Motor neuron (in vitro differentiated cells): ENCODE measurements around the gene WASF2. TPM values are rescaled to one million over a fixed set of nuclear protein-coding genes. Genes with fewer than 3 reads are reported as not detected.

Experiments used
- ATAC-seq, 8 experiments: fragments of 200-7000 bp; cut with Tn5 transposase; replicated peaks in 6 of 8; 2 replicates each; pipeline ENCODE4 v1.8.0; 2021; ENCODE audit warnings: mild to moderate bottlenecking in 8 of 8, moderate library complexity in 8 of 8
- H3K27ac ChIP-seq, 2 donors: fragments of 250-450 bp; sonication (Bioruptor Pico); 2 replicates each; pipeline ENCODE4 v1.9.0; 2021; ENCODE audit warnings: antibody characterized with exemption in 2 of 2, mild to moderate bottlenecking in 2 of 2, moderate library complexity in 1 of 2
- H3K4me1 ChIP-seq, 2 donors: fragments of 250-450 bp; sonication (Bioruptor Pico); replicated peaks in 1 of 2; 2 replicates each; pipeline ENCODE4 v1.6.1; 2021; ENCODE audit warnings: antibody characterized with exemption in 2 of 2, mild to moderate bottlenecking in 2 of 2, moderate library complexity in 1 of 2
- H3K4me3 ChIP-seq, 5 donors: fragments of 250-450 bp; sonication (Bioruptor Pico); 2 replicates each; pipeline ENCODE4 v1.9.0; 2021; ENCODE audit warnings: antibody characterized with exemption in 5 of 5, mild to moderate bottlenecking in 5 of 5, moderate library complexity in 4 of 5
- WGBS, 10 experiments: fragments of 450-650 bp; shearing (Covaris generic); methylation state at CpG; one replicate each; pipeline ENCODE4 v1.0.0; 2022; 5-methylcytosine and 5-hydroxymethylcytosine counted together
- in situ Hi-C, 9 experiments: fragments of 400-800 bp; cut with MboI; loops; one replicate each; pipeline ENCODE4 v1.15.0; 2021; ENCODE audit warnings: low sequenced_read_pairs in 9 of 9, low pct_unique_long_range_greater_than_20kb in 2 of 9; ENCODE audit not compliant: unreplicated experiment in 9 of 9
- total RNA-seq, 8 experiments: library from RNA; unstranded; fragments of 300-600 nt; gene quantifications; 2 replicates each; pipeline versions ENCODE4 v1.2.3 to v1.2.4, GENCODE V29; 2022

Gene WASF2
- total RNA-seq, 8 experiments from 2014 or later = 11.8 to 38.3 (median 22.4) TPM

- 2 to 72% (median 60%) methylated on average over 1 to 17 of the region's 24 CpGs; no CpG with 5 or more reads in 1 of the 10 experiments for WGBS, 10 experiments
- Histone ChIP-seq H3K4me1 (peaks cover 66 to 71% of the 10 kb centered on the region in 2 donors), H3K27ac (peak overlapping the region; percentile 5 to 51), H3K4me3 (no peak overlapping the region)
- ATAC-seq = peak; percentile 7 to 57 (median 47)
- in situ Hi-C loops = loop anchor here in 1 of 9 experiments (25.0 kb wide), 1 partner anchor 234 kb away; the partner anchor contains the start of gene FGR
Measured at GRCh38 chr1:27403065-27403726, 86.8 kb downstream of the WASF2 start.

- in situ Hi-C loops = loop anchor here in 1 of 9 experiments (25.0 kb wide), 1 partner anchor 235 kb away; the partner anchor contains the start of gene FGR
- peaks cover 66 to 77% of the 10 kb centered on the region in 2 donors for H3K4me1 ChIP-seq
- H3K27ac ChIP-seq = peak overlapping the region in 1 of 2 donors; percentile 51
- WGBS, 10 experiments = 0 to 95% (median 90%) methylated on average over 1 to 6 of the region's 8 CpGs; no CpG with 5 or more reads in 5 of the 10 experiments
- ATAC-seq = peak in 4 of 8 experiments; percentile 5 to 16 (median 8)
- no peak overlapping the region for H3K4me3 ChIP-seq
Measured at GRCh38 chr1:27402349-27402754, 87.6 kb downstream of the WASF2 start.

GRCh38 chr1:27400963-27401341 lies 89.0 kb downstream of the WASF2 start:
- Histone ChIP-seq H3K4me1 (peaks cover 59 to 68% of the 10 kb centered on the region in 2 donors), H3K4me3 (no peak overlapping the region), H3K27ac (no peak overlapping the region)
- 20 to 100% (median 100%) methylated on average over 1 to 5 of the region's 5 CpGs; no CpG with 5 or more reads in 4 of the 10 experiments for WGBS, 10 experiments
- no peak for ATAC-seq
- in situ Hi-C loops = loop anchor here in 1 of 9 experiments (25.0 kb wide), 1 partner anchor 236 kb away; the partner anchor contains the start of gene FGR

GRCh38 chr1:27400082-27400962 lies 89.6 kb downstream of the WASF2 start:
- Histone ChIP-seq H3K4me1 (peaks cover 53 to 62% of the 10 kb centered on the region in 2 donors), H3K4me3 (no peak overlapping the region), H3K27ac (no peak overlapping the region)
- WGBS, 10 experiments = 7 to 80% (median 53%) methylated on average over 1 to 11 of the region's 13 CpGs; no CpG with 5 or more reads in 1 of the 10 experiments
- in situ Hi-C loops = loop anchor here in 1 of 9 experiments (25.0 kb wide), 1 partner anchor 237 kb away; the partner anchor contains the start of gene FGR
- ATAC-seq = peak in 4 of 8 experiments; percentile 7 to 49 (median 19)

- WGBS, 10 experiments = 28 to 90% (median 60%) methylated on average over 1 to 7 of the region's 19 CpGs; no CpG with 5 or more reads in 4 of the 10 experiments
- Histone ChIP-seq H3K27ac (peak overlapping the region; percentile 20 to 26), H3K4me3 (no peak overlapping the region), H3K4me1 (peaks cover 44 to 56% of the 10 kb centered on the region in 2 donors)
- ATAC-seq = peak in 6 of 8 experiments; percentile 2 to 52 (median 20)
- in situ Hi-C loops = loop anchor here in 6 of 9 experiments (5.0 to 25.0 kb wide), 7 partner anchors 95 to 287 kb away; partner anchors contain the start of genes AHDC1 (in 4 of the 6) and FGR (in 1 of the 6)
Measured at GRCh38 chr1:27399251-27400025, 90.5 kb downstream of the WASF2 start.

- H3K4me3 ChIP-seq = no peak overlapping the region
- 17 to 100% (median 59%) methylated on average over 1 to 3 of the region's 4 CpGs; no CpG with 5 or more reads in 6 of the 10 experiments for WGBS, 10 experiments
- H3K4me1 ChIP-seq = peaks cover 35 to 47% of the 10 kb centered on the region in 2 donors
- in situ Hi-C loops = loop anchor here in 6 of 9 experiments (5.0 to 25.0 kb wide), 6 partner anchors 94 to 286 kb away; partner anchors contain the start of gene AHDC1 (in 4 of the 6)
- H3K27ac ChIP-seq = peak overlapping the region; percentile 1 to 26
- ATAC-seq = no peak
Measured at GRCh38 chr1:27398405-27399149, 91.4 kb downstream of the WASF2 start.

GRCh38 chr1:27397749-27398148 lies 92.2 kb downstream of the WASF2 start:
- Histone ChIP-seq H3K4me3 (no peak overlapping the region), H3K4me1 (peaks cover 34 to 42% of the 10 kb centered on the region in 2 donors), H3K27ac (no peak overlapping the region)
- ATAC-seq = no peak
- in situ Hi-C loops = loop anchor here in 6 of 9 experiments (5.0 to 25.0 kb wide), 6 partner anchors 93 to 285 kb away; partner anchors contain the start of gene AHDC1 (in 4 of the 6)
- WGBS, 10 experiments = 42 to 100% (median 85%) methylated on average over 1 to 5 of the region's 7 CpGs; no CpG with 5 or more reads in 3 of the 10 experiments

- no peak overlapping the region for H3K27ac ChIP-seq
- in situ Hi-C loops = loop anchor here in 6 of 9 experiments (5.0 to 25.0 kb wide), 6 partner anchors 92 to 285 kb away; partner anchors contain the start of gene AHDC1 (in 4 of the 6)
- no peak overlapping the region for H3K4me3 ChIP-seq
- H3K4me1 ChIP-seq = peaks cover 31 to 37% of the 10 kb centered on the region in 2 donors
- 68 to 100% (median 93%) methylated on average over 1 to 3 of the region's 3 CpGs; no CpG with 5 or more reads in 6 of the 10 experiments for WGBS, 10 experiments
- ATAC-seq = no peak
Measured at GRCh38 chr1:27397110-27397509, 92.9 kb downstream of the WASF2 start.

GRCh38 chr1:27395441-27396195 lies 94.3 kb downstream of the WASF2 start:
- Histone ChIP-seq H3K4me3 (no peak overlapping the region), H3K4me1 (peaks cover 28 to 41% of the 10 kb centered on the region in 2 donors), H3K27ac (no peak overlapping the region)
- in situ Hi-C loops = loop anchor here in 6 of 9 experiments (5.0 to 25.0 kb wide), 6 partner anchors 91 to 283 kb away; partner anchors contain the start of gene AHDC1 (in 4 of the 6)
- WGBS, 10 experiments = 0 to 15% (median 3%) methylated on average over 1 to 9 of the region's 10 CpGs; no CpG with 5 or more reads in 3 of the 10 experiments
- peak; percentile 3 to 9 (median 4) for ATAC-seq

- 57 to 100% (median 87%) methylated on average over 1 of the region's 1 CpG; no CpG with 5 or more reads in 6 of the 10 experiments for WGBS, 10 experiments
- in situ Hi-C loops = loop anchor here in 6 of 9 experiments (5.0 to 25.0 kb wide), 6 partner anchors 90 to 283 kb away; partner anchors contain the start of gene AHDC1 (in 4 of the 6)
- Histone ChIP-seq H3K4me3 (no peak overlapping the region), H3K27ac (no peak overlapping the region), H3K4me1 (peaks cover 21 to 35% of the 10 kb centered on the region in 2 donors)
- no peak for ATAC-seq
Measured at GRCh38 chr1:27394925-27395324, 95.0 kb downstream of the WASF2 start.
